Caco-2 (cell line): Measurements from ENCODE around the gene IL10RB. TPM values are rescaled to one million over a fixed set of nuclear protein-coding genes. Genes with fewer than 3 reads are reported as not detected.

Source experiments
- BruUV-seq: library from RNA; stranded (reverse); fragments of 400-500 nt; replicated peaks from 2 replicates; lab custom pipeline; 2021; lab: Mats Ljungman, UMichigan
- CTCF ChIA-PET: fragments of 300-600 bp; sonication (Branson Sonifier 250); formaldehyde crosslinking; loops from one replicate; lab custom pipeline; 2022; ENCODE audit warnings: antibody characterized with exemption; lab: Charles Lee
- POLR2A ChIA-PET: fragments of 300-600 bp; sonication (Branson Sonifier 250); formaldehyde crosslinking; loops from one replicate; lab custom pipeline; 2022; ENCODE audit warnings: antibody characterized with exemption; lab: Charles Lee
- DNase-seq, 2 experiments: peaks; one replicate each; pipeline versions ENCODE4 v3.0.0 to v3.0.0-alpha.2; 2020 to 2022
- H3K27me3 ChIP-seq: replicated peaks from 2 replicates; pipeline ENCODE4 v1.6.0; 2011; ENCODE audit warnings: low read length; ENCODE audit not compliant: control insufficient read depth, insufficient read depth
- H3K36me3 ChIP-seq: 2 replicates; pipeline ENCODE4 v1.5.1; 2011; ENCODE audit warnings: low read length; ENCODE audit not compliant: control insufficient read depth, insufficient read depth
- H3K4me1 ChIP-seq: fragments of 250-450 bp; sonication (Bioruptor Pico); 2 replicates; pipeline ENCODE4 v1.5.1; 2020; ENCODE audit warnings: mild to moderate bottlenecking
- H3K4me3 ChIP-seq: 2 replicates; pipeline ENCODE4 v1.5.1; 2011; ENCODE audit warnings: low read depth, mild to moderate bottlenecking, control low read depth, low read length
- H3K9me3 ChIP-seq: fragments of 250-450 bp; sonication (Bioruptor Pico); 2 replicates; pipeline ENCODE4 v1.5.1; 2020; ENCODE audit warnings: mild to moderate bottlenecking, moderate library complexity
- H3K27ac Mint-ChIP-seq: one replicate; pipeline ENCODE4 v1.8.0; 2022; ENCODE audit warnings: mixed read lengths; ENCODE audit not compliant: unreplicated experiment
- H3K27me3 Mint-ChIP-seq: one replicate; pipeline ENCODE4 v1.8.0; 2022; ENCODE audit warnings: mixed read lengths; ENCODE audit not compliant: insufficient read depth, unreplicated experiment
- H3K36me3 Mint-ChIP-seq: one replicate; pipeline ENCODE4 v1.8.0; 2022; ENCODE audit warnings: mild to moderate bottlenecking, mixed read lengths; ENCODE audit not compliant: insufficient read depth, unreplicated experiment
- H3K4me1 Mint-ChIP-seq: one replicate; pipeline ENCODE4 v1.8.0; 2022; ENCODE audit warnings: low read depth, mixed read lengths; ENCODE audit not compliant: unreplicated experiment
- H3K4me3 Mint-ChIP-seq: one replicate; pipeline ENCODE4 v1.8.0; 2022; ENCODE audit warnings: mild to moderate bottlenecking, moderate library complexity, mixed read lengths; ENCODE audit not compliant: unreplicated experiment
- H3K9me3 Mint-ChIP-seq: one replicate; pipeline ENCODE4 v1.8.0; 2022; ENCODE audit warnings: mixed read lengths; ENCODE audit not compliant: unreplicated experiment
- intact Hi-C: fragments of 100-400 bp; cut with micrococcal nuclease; formaldehyde crosslinking; loops from one replicate; pipeline ENCODE4 v1.10.0; 2022; ENCODE audit not compliant: unreplicated experiment
- total RNA-seq: library from RNA; stranded (reverse); gene quantifications from 2 replicates; pipeline ENCODE4 v1.2.3, GENCODE V29; 2022
- TF ChIP-seq, protein P1 (sequence below), 2 experiments: fragments of 200-600 bp in 1 of 2; IDR thresholded peaks; 1 replicate in 1 of 2; 2 replicates in 1 of 2; pipeline versions ENCODE4 v1.5.1 to v1.8.0; 2011 to 2022; ENCODE audit warnings: antibody characterized with exemption in 1 of 2, control low read depth in 1 of 2, inconsistent platforms in 1 of 2, low read depth in 1 of 2, low read length in 1 of 2, mild to moderate bottlenecking in 1 of 2, moderate library complexity in 1 of 2; ENCODE audit not compliant: insufficient read depth in 1 of 2, severe bottlenecking in 1 of 2, unreplicated experiment in 1 of 2

The IL10RB gene
- total RNA-seq, 1 experiment from 2014 or later, result 13.1 TPM

DNA sequence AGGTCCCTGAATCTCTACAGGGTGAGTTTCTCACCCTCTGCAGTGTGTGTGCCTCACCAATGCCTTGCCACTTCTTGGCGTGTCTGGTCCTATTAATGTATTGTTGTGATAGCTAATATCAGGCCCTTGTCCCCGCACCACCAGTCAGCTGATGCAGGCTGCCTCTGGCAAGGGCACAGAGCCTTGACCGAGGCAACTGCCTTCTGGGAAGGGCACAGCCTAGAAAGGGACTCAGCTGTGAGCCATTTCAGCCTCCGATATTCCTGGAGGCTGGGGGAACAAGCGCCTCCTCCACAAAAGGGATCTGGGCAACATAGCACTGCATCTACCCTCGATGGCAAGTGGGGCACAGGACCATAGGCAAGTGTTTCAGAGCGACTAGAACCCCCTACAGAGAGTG lies 27.0 kb downstream of the IL10RB start:
- ChIA-PET CTCF (no interaction called here), POLR2A (no interaction called here)
- intact Hi-C loops, result no loop called here
- Mint-ChIP-seq H3K4me1 (no peaks in the 10 kb centered on the region), H3K36me3 (no peaks in the 10 kb centered on the region), H3K4me3 (no peak overlapping the region), H3K9me3 (no peaks in the 10 kb centered on the region), H3K27me3 (no peaks in the 10 kb centered on the region), H3K27ac (no peak overlapping the region)
- no peaks in the 10 kb centered on the region for H3K27me3 ChIP-seq
- no peaks in the 10 kb centered on the region for H3K4me1 ChIP-seq
- no peak overlapping the region for H3K4me3 ChIP-seq
- no peaks in the 10 kb centered on the region for H3K36me3 ChIP-seq
- DNase-seq, result no peak
- BruUV-seq, result no TSS peak
- TF ChIP-seq, protein P1, sequence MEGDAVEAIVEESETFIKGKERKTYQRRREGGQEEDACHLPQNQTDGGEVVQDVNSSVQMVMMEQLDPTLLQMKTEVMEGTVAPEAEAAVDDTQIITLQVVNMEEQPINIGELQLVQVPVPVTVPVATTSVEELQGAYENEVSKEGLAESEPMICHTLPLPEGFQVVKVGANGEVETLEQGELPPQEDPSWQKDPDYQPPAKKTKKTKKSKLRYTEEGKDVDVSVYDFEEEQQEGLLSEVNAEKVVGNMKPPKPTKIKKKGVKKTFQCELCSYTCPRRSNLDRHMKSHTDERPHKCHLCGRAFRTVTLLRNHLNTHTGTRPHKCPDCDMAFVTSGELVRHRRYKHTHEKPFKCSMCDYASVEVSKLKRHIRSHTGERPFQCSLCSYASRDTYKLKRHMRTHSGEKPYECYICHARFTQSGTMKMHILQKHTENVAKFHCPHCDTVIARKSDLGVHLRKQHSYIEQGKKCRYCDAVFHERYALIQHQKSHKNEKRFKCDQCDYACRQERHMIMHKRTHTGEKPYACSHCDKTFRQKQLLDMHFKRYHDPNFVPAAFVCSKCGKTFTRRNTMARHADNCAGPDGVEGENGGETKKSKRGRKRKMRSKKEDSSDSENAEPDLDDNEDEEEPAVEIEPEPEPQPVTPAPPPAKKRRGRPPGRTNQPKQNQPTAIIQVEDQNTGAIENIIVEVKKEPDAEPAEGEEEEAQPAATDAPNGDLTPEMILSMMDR (IDR thresholded peaks at IDR 0.05; ENCODE audit: insufficient read depth in 1 of 2, low read depth in 1 of 2, low read length in 1 of 2, severe bottlenecking in 1 of 2, unreplicated experiment in 1 of 2), result no peak
- H3K9me3 ChIP-seq, result no peaks in the 10 kb centered on the region

DNA sequence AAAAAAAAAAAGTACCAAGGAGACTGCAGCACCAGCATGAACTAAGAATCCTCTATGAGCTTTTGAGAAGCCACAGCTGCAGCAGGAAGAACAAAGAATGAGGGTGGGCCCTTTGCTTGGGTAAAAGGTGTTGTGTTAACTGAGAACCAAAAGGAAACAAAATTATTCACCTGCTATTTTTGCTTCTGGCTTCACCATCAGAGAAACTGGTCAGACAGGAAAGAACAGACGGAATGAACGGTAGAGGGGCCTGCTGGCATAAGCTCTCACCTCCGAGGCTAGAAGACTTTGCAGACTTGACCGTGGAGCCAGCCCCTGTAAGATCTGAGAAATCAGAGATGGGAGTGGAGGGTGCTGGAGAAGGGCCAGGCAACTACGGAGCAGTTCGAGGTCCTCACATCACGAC lies 27.6 kb downstream of the IL10RB start:
- no peaks in the 10 kb centered on the region for H3K27me3 ChIP-seq
- ChIA-PET POLR2A (no interaction called here), CTCF (no interaction called here)
- intact Hi-C loops, result no loop called here
- Mint-ChIP-seq H3K9me3 (no peaks in the 10 kb centered on the region), H3K27me3 (no peaks in the 10 kb centered on the region), H3K4me3 (no peak overlapping the region), H3K27ac (no peak overlapping the region), H3K4me1 (peaks cover 2% of the 10 kb centered on the region), H3K36me3 (no peaks in the 10 kb centered on the region)
- no TSS peak for BruUV-seq
- no peaks in the 10 kb centered on the region for H3K36me3 ChIP-seq
- H3K9me3 ChIP-seq, result no peaks in the 10 kb centered on the region
- DNase-seq, result no peak
- H3K4me1 ChIP-seq, result no peaks in the 10 kb centered on the region
- TF ChIP-seq, protein P1 (IDR thresholded peaks at IDR 0.05; ENCODE audit: insufficient read depth in 1 of 2, low read depth in 1 of 2, low read length in 1 of 2, severe bottlenecking in 1 of 2, unreplicated experiment in 1 of 2), result no peak
- no peak overlapping the region for H3K4me3 ChIP-seq

DNA sequence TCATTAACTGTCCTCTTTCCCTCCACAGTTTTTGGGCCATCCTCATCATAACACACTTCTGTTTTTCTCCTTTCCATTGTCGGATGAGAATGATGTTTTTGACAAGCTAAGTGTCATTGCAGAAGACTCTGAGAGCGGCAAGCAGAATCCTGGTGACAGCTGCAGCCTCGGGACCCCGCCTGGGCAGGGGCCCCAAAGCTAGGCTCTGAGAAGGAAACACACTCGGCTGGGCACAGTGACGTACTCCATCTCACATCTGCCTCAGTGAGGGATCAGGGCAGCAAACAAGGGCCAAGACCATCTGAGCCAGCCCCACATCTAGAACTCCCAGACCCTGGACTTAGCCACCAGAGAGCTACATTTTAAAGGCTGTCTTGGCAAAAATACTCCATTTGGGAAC lies 30.0 kb downstream of the IL10RB start:
- intact Hi-C loops, result no loop called here
- TF ChIP-seq, protein P1 (IDR thresholded peaks at IDR 0.05; ENCODE audit: insufficient read depth in 1 of 2, low read depth in 1 of 2, low read length in 1 of 2, severe bottlenecking in 1 of 2, unreplicated experiment in 1 of 2), result no peak
- Mint-ChIP-seq H3K4me3 (no peak overlapping the region), H3K27me3 (no peaks in the 10 kb centered on the region), H3K27ac (no peak overlapping the region), H3K36me3 (no peaks in the 10 kb centered on the region), H3K4me1 (peaks cover 10% of the 10 kb centered on the region), H3K9me3 (no peaks in the 10 kb centered on the region)
- Histone ChIP-seq H3K36me3 (no peaks in the 10 kb centered on the region), H3K27me3 (no peaks in the 10 kb centered on the region), H3K4me1 (peaks cover 3% of the 10 kb centered on the region; the same call in 1 of the 2 replicates), H3K9me3 (no peaks in the 10 kb centered on the region), H3K4me3 (no peak overlapping the region)
- no peak for DNase-seq
- ChIA-PET POLR2A (no interaction called here), CTCF (no interaction called here)
- no TSS peak for BruUV-seq
